ENCODE data around the gene IKBKE.

The IKBKE gene

DNA sequence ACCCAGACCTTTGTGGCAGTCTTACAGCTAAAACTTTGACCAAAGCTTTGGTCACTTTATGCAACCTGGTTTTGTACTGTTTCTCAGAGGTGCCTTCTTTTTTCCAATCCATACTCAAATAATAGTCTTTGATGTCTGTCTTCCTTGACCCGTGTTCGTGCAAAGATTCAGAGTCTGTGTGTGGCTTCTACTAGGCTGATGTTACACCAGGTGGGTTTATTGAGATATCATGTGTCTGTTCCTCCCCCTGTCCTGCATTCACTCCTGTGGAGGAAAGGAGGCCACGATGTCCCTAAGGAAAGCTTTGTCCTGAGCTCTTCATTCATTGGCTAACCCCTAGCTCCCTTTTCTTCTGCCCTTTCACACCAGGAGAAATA is 15.0 kb upstream of the IKBKE start:
- H3K79me2 ChIP-seq (ENCODE audit: insufficient read depth, low read length): no peaks in the 10 kb centered on the region
- H2AFZ ChIP-seq (ENCODE audit: low read length): no peak overlapping the region
- peaks cover 60% of the 10 kb centered on the region; the same call in 1 of the 2 replicates for H3K36me3 ChIP-seq (ENCODE audit: insufficient read depth, low read length)
- H4K20me1 ChIP-seq (ENCODE audit: insufficient read depth, low read length, poor library complexity, severe bottlenecking): no peaks in the 10 kb centered on the region
- H3K4me2 ChIP-seq (ENCODE audit: low read depth, low read length, poor library complexity, severe bottlenecking): no peak overlapping the region
- no peaks in the 10 kb centered on the region for H3K9me2 ChIP-seq (replicated peaks; ENCODE audit: low read depth, low read length)
- no peaks in the 10 kb centered on the region for H3K27me3 ChIP-seq (ENCODE audit: insufficient read depth, low read length, poor library complexity, severe bottlenecking)
- no peak overlapping the region for H3K9ac ChIP-seq (ENCODE audit: low read depth, low read length, poor library complexity, severe bottlenecking)
- H3K4me3 ChIP-seq (ENCODE audit: low read length, poor library complexity, severe bottlenecking): no peak overlapping the region
- peaks cover 11% of the 10 kb centered on the region for H3K4me1 ChIP-seq (ENCODE audit: insufficient read depth, low read length, poor library complexity, severe bottlenecking)
- TF ChIP-seq, protein P1, sequence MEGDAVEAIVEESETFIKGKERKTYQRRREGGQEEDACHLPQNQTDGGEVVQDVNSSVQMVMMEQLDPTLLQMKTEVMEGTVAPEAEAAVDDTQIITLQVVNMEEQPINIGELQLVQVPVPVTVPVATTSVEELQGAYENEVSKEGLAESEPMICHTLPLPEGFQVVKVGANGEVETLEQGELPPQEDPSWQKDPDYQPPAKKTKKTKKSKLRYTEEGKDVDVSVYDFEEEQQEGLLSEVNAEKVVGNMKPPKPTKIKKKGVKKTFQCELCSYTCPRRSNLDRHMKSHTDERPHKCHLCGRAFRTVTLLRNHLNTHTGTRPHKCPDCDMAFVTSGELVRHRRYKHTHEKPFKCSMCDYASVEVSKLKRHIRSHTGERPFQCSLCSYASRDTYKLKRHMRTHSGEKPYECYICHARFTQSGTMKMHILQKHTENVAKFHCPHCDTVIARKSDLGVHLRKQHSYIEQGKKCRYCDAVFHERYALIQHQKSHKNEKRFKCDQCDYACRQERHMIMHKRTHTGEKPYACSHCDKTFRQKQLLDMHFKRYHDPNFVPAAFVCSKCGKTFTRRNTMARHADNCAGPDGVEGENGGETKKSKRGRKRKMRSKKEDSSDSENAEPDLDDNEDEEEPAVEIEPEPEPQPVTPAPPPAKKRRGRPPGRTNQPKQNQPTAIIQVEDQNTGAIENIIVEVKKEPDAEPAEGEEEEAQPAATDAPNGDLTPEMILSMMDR (conservative IDR thresholded peaks at IDR 0.05; ENCODE audit: low read length): no peak
- no peak for TF ChIP-seq EZH2phosphoT487 (IDR thresholded peaks at IDR 0.05; ENCODE audit: borderline replicate concordance)
- H3F3A ChIP-seq (ENCODE audit: low read depth): no peaks in the 10 kb centered on the region
- no peaks in the 10 kb centered on the region for H3K9me3 ChIP-seq (ENCODE audit: insufficient read depth, low read depth, low read length)

DNA sequence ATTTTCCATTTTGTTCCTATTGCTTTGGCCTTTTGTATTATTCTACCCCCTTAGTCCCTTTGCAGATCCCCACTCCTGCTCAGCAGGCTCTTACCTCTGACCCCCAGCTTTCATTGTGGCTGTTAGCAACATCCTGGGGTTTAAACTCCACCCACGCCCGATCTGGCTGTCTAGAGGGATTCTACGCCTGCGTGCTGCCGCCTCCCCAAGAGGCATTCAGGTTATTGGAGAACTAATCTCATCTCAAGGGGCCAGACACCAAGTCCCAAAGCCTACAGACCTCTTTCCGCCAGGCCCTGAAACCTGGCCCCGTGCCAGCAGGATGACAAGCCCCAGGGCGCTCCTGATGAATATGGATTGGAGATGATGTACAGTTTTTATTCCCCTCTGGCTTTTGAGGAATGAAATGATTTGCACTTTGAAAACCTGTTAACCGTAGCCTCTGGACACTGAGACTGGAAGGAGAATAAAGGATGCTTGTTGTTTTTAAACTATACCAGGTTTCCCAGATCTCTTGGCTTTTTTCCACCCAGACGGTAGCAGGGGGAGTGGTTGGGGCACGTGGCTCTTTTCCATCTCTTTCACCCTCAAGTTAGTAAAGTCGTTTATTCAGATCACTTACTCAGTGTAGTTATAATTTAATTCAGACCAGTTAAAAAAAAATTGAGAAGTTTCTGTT is 14.5 kb upstream of the IKBKE start:
- Histone ChIP-seq H3K9me3 (ENCODE audit: insufficient read depth, low read depth, low read length) (no peaks in the 10 kb centered on the region), H3K4me3 (ENCODE audit: low read length, poor library complexity, severe bottlenecking) (no peak overlapping the region), H3K27me3 (ENCODE audit: insufficient read depth, low read length, poor library complexity, severe bottlenecking) (no peaks in the 10 kb centered on the region), H3K79me2 (ENCODE audit: insufficient read depth, low read length) (no peaks in the 10 kb centered on the region), H3K4me2 (ENCODE audit: low read depth, low read length, poor library complexity, severe bottlenecking) (no peak overlapping the region), H3K9ac (ENCODE audit: low read depth, low read length, poor library complexity, severe bottlenecking) (no peak overlapping the region), H4K20me1 (ENCODE audit: insufficient read depth, low read length, poor library complexity, severe bottlenecking) (no peaks in the 10 kb centered on the region), H3K9me2 (replicated peaks; ENCODE audit: low read depth, low read length) (no peaks in the 10 kb centered on the region), H3F3A (ENCODE audit: low read depth) (no peaks in the 10 kb centered on the region), H2AFZ (ENCODE audit: low read length) (no peak overlapping the region), H3K4me1 (ENCODE audit: insufficient read depth, low read length, poor library complexity, severe bottlenecking) (peaks cover 11% of the 10 kb centered on the region), H3K36me3 (ENCODE audit: insufficient read depth, low read length) (peaks cover 54% of the 10 kb centered on the region; the same call in 1 of the 2 replicates)
- TF ChIP-seq, protein P1 (conservative IDR thresholded peaks at IDR 0.05; ENCODE audit: low read length): no peak
- TF ChIP-seq EZH2phosphoT487 (IDR thresholded peaks at IDR 0.05; ENCODE audit: borderline replicate concordance): no peak

DNA sequence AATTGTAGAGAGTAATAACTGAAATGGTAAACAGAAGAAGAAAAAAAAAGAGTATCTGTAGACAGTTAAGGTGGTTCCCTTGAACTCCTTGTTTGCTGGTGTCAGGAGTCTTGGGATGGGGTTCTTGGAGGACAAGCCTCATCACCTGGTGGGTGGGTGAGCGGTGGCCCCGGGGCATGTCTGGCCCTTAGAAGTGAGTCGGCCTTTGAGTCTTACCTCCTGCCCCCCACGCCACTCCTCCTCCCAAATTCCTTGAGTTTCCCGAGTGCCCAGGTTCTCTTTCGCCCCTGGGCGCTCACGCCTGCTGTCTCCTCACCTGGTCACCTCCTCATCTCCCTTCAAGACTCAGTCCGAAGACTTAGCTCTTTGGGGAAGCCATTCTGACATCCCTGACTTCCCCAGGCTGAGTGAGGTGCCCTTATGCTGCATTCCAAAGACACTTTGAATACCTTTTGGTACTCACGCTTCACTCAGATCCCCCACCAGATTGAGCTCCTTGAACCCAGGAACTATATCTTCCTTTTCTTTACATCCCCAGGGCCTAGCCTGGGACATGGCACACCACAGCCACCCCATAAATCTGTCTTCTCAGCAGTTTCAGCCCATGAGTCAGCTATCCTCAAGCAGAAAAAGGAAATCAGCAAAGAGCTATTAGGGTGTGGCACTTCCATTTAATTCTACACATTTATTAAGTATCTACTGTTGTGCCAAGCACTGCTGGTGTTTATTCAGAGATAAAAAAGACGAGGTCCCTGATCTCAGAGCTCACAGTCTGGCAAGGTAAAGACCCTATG is 13.5 kb upstream of the IKBKE start:
- no peaks in the 10 kb centered on the region for H4K20me1 ChIP-seq (ENCODE audit: insufficient read depth, low read length, poor library complexity, severe bottlenecking)
- no peak overlapping the region for H3K4me2 ChIP-seq (ENCODE audit: low read depth, low read length, poor library complexity, severe bottlenecking)
- no peak overlapping the region for H3K9ac ChIP-seq (ENCODE audit: low read depth, low read length, poor library complexity, severe bottlenecking)
- H3F3A ChIP-seq (ENCODE audit: low read depth): no peaks in the 10 kb centered on the region
- no peaks in the 10 kb centered on the region for H3K9me2 ChIP-seq (replicated peaks; ENCODE audit: low read depth, low read length)
- peaks cover 52% of the 10 kb centered on the region; the same call in 1 of the 2 replicates for H3K36me3 ChIP-seq (ENCODE audit: insufficient read depth, low read length)
- H3K27me3 ChIP-seq (ENCODE audit: insufficient read depth, low read length, poor library complexity, severe bottlenecking): no peaks in the 10 kb centered on the region
- H2AFZ ChIP-seq (ENCODE audit: low read length): no peak overlapping the region
- H3K4me1 ChIP-seq (ENCODE audit: insufficient read depth, low read length, poor library complexity, severe bottlenecking): peaks cover 11% of the 10 kb centered on the region
- no peak overlapping the region for H3K4me3 ChIP-seq (ENCODE audit: low read length, poor library complexity, severe bottlenecking)
- H3K9me3 ChIP-seq (ENCODE audit: insufficient read depth, low read depth, low read length): no peaks in the 10 kb centered on the region
- TF ChIP-seq, protein P1 (conservative IDR thresholded peaks at IDR 0.05; ENCODE audit: low read length): no peak
- no peak for TF ChIP-seq EZH2phosphoT487 (IDR thresholded peaks at IDR 0.05; ENCODE audit: borderline replicate concordance)
- no peaks in the 10 kb centered on the region for H3K79me2 ChIP-seq (ENCODE audit: insufficient read depth, low read length)
